Heart right ventricle (tissue), 16 donors: Measurements from ENCODE around the gene GORASP1. TPM values are rescaled to one million over a fixed set of nuclear protein-coding genes. Genes with fewer than 3 reads are reported as not detected.

ENCODE experiments used
- ATAC-seq, 8 donors: fragments of 200-7000 bp; cut with Tn5 transposase; one replicate each; pipeline ENCODE4 v1.9.1; 2020; ENCODE audit warnings: mild to moderate bottlenecking in 8 of 8, moderate library complexity in 8 of 8, moderate number of reproducible peaks in 1 of 8
- DNase-seq, 2 donors: peaks; one replicate each; pipeline ENCODE4 v3.0.0-alpha.2; 2020
- H3K27ac ChIP-seq, 10 donors: fragments of 200-600 bp; sonication (generic) in 2 of 10; one replicate each; pipeline versions ENCODE4 v1.5.0 to v1.8.0; 2020 to 2022; ENCODE audit warnings: mild to moderate bottlenecking in 3 of 10
- H3K27me3 ChIP-seq, 7 donors: fragments of 200-600 bp; one replicate each; pipeline ENCODE4 v1.8.0; 2021 to 2022; ENCODE audit warnings: mild to moderate bottlenecking in 2 of 7
- H3K36me3 ChIP-seq, 9 donors: fragments of 200-600 bp; sonication (generic) in 1 of 9; one replicate each; pipeline versions ENCODE4 v1.5.0 to v1.8.0; 2020 to 2022; ENCODE audit warnings: mild to moderate bottlenecking in 2 of 9
- H3K4me1 ChIP-seq, 9 donors: fragments of 200-600 bp; sonication (generic) in 1 of 9; one replicate each; pipeline versions ENCODE4 v1.5.0 to v1.8.0; 2020 to 2022; ENCODE audit warnings: mild to moderate bottlenecking in 4 of 9
- H3K4me3 ChIP-seq, 10 donors: fragments of 200-600 bp; sonication (generic) in 2 of 10; one replicate each; pipeline versions ENCODE4 v1.5.0 to v1.8.0; 2020 to 2022; ENCODE audit warnings: mild to moderate bottlenecking in 7 of 10, moderate library complexity in 2 of 10
- H3K9me3 ChIP-seq, 11 donors: fragments of 200-600 bp in 10 of 11; sonication (generic) in 2 of 11; one replicate each; pipeline versions ENCODE4 v1.5.0 to v1.8.0; 2013 to 2022; ENCODE audit warnings: mild to moderate bottlenecking in 2 of 11, control low read depth in 1 of 11, moderate library complexity in 1 of 11
- WGBS, 2 donors: extraction: QIAGEN DNeasy Blood & Tissue Kit; methylation state at CpG; one replicate each; pipeline ENCODE4 v1.1.7; 2013; ENCODE audit warnings: inconsistent platforms in 1 of 2; 5-methylcytosine and 5-hydroxymethylcytosine counted together
- intact Hi-C, 10 donors: fragments of 100-400 bp; cut with DNase I; formaldehyde crosslinking; loops; one replicate each; pipeline versions ENCODE4 v1.11.1 to v1.14.2; 2022
- polyA plus RNA-seq, 2 donors: library from polyadenylated mRNA; stranded (reverse); fragments of 200-250 nt; gene quantifications; one replicate each; pipeline ENCODE4 v1.2.3, GENCODE V29; 2013
- total RNA-seq, 10 donors: library from RNA; stranded (reverse); fragmentation: NEBNext Ultra II Directional in 3 of 10; extraction: Animal tissue kit (Norgen Biotek cat#: 25700) in 3 of 10; gene quantifications; one replicate each; pipeline versions ENCODE4 v1.2.1 to v1.2.4, GENCODE V29; 2021 to 2023
- TF ChIP-seq, protein P1 (sequence below), 9 donors: fragments of 200-600 bp; sonication (generic) in 2 of 9; IDR thresholded peaks; one replicate each; pipeline versions ENCODE4 v1.5.0 to v1.8.0; 2021 to 2022; ENCODE audit warnings: antibody characterized with exemption in 9 of 9, mild to moderate bottlenecking in 5 of 9, moderate library complexity in 1 of 9
- donor health status: Arrhythmogenic right ventricular cardiomyopathy.
- donor health status: ischemic (EF 13 %, LVEDD 7.1; RV severe dilation, severe dysfunction).
- donor health status: healthy with polysubstance abuse.
- donor health status: DM: no; HTN: yes; CAD: no.
- donor health status: DM: no; HTN: no; CAD: no.
- donor health status: ischemic (EF 25% LVEDD 6.9; RV normal size, moderate dysfunction).
- donor health status: ischemic (EF 25% LVEDD 5.7; RV mildly dilated, moderate dysfunction).
- donor health status: healthy.
- donor health status: DM: yes; HTN: yes; CAD: no.
- donor health status: Ischemic cardiomyopathy.
- donor health status: ischemic (EF 35%, LVEDD 5.7; RV mildly dilated, moderate dysfunction).
- donor health status: nonischemic (EF 11% LVEDD 7.7; RV severe dilation, severe dysfunction).
- donor health status: DM: yes; HTN: yes; CAD: no.
- donor health status: PGD.
- donor health status: ischemic (EF 29% LVEDD 5.4; RV normal size, mild dysfunction).
- donor health status: nonischemic (EF 23%, LVEDD 6.1; RV moderate dilation, normal function).

Gene GORASP1
- total and polyA plus RNA-seq, 12 donors: 28.4 to 54.2 (median 40.6) TPM

DNA sequence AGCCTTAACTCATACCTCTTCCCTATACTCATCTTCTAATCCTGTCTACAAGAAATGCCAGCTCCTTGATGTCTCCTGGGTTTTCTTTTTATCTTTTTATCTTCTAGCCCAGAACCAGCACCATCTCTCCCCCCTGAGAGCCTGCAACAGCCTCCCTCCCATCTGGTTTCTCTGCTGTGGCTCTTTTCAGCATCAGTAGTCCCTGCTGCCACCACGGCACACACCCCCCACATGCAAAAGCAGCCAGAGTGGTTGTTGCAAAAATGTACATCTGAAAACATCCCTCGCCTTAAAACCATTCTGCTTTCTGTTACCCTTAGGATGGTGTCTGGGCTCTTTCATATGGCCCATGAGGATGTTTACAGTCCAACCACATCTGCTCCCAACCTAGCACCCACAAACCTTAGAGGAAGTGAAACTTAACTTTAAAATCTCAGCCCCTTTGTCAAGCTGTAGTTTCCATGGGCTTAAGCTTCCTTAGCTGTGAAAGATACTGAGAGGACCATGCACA is 828 bp upstream of the GORASP1 start:
- DNase-seq (no peak), ATAC-seq (no peak)
- H3K9me3 ChIP-seq: no peaks in the 10 kb centered on the region
- H3K4me3 ChIP-seq: peak overlapping the region; percentile 71 to 100 (median 94)
- peaks cover 24 to 47% (median 43%) of the 10 kb centered on the region in 9 donors for H3K4me1 ChIP-seq
- WGBS, 2 donors: 39 to 41% methylated on average over 2 of the region's 2 CpGs
- H3K36me3 ChIP-seq: peaks cover 0 to 6% (median 0%) of the 10 kb centered on the region in 9 donors
- peak overlapping the region in 9 of 10 donors; percentile 90 to 99 (median 97) for H3K27ac ChIP-seq
- intact Hi-C loops: loop anchor here in 5 of 10 donors (5.0 to 10.0 kb wide), 5 partner anchors 74 to 277 kb away; partner anchors contain the start of gene SLC25A38 (in 1 of the 5)
- TF ChIP-seq, protein P1, sequence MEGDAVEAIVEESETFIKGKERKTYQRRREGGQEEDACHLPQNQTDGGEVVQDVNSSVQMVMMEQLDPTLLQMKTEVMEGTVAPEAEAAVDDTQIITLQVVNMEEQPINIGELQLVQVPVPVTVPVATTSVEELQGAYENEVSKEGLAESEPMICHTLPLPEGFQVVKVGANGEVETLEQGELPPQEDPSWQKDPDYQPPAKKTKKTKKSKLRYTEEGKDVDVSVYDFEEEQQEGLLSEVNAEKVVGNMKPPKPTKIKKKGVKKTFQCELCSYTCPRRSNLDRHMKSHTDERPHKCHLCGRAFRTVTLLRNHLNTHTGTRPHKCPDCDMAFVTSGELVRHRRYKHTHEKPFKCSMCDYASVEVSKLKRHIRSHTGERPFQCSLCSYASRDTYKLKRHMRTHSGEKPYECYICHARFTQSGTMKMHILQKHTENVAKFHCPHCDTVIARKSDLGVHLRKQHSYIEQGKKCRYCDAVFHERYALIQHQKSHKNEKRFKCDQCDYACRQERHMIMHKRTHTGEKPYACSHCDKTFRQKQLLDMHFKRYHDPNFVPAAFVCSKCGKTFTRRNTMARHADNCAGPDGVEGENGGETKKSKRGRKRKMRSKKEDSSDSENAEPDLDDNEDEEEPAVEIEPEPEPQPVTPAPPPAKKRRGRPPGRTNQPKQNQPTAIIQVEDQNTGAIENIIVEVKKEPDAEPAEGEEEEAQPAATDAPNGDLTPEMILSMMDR (IDR thresholded peaks at IDR 0.05): no peak
- no peaks in the 10 kb centered on the region for H3K27me3 ChIP-seq

DNA sequence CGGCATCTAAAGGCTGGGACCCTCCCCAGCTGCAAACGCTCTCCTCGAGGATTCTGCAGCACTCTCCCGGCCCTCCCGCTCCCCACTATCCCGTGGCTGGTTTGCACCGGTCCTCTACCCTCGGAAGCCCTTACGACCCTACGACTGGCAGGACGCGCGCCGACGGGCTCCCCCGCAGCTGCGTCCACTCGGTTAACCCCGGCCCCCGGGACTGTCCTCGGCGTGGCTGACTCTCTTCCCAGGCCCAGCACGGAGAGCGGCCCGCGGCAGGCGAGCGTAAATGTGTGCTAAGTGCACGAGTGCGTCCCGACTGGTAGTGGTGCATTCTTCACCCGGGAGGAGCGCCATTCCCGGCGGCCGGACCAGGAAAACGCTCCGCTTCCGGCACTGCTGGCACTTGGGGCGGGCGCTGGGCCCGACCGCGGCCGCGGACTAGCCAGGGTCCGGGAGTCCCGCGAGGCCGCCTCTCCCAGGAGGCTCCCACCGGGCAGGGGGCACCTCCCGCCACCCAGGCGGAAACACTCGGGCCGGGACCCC is 508 bp downstream of the GORASP1 start:
- Histone ChIP-seq H3K36me3 (peaks cover 0 to 13% (median 0%) of the 10 kb centered on the region in 9 donors), H3K27ac (peak overlapping the region; percentile 90 to 99 (median 96)), H3K4me1 (peaks cover 24 to 55% (median 44%) of the 10 kb centered on the region in 9 donors), H3K4me3 (peak overlapping the region; percentile 71 to 100 (median 94)), H3K27me3 (no peaks in the 10 kb centered on the region), H3K9me3 (no peaks in the 10 kb centered on the region)
- DNase-seq: peak; percentile 54 to 68
- WGBS, 2 donors: 0 to 1% methylated on average over 55 of the region's 55 CpGs
- ATAC-seq: peak; percentile 47 to 81 (median 58)
- TF ChIP-seq, protein P1 (IDR thresholded peaks at IDR 0.05): peak in 1 of 9 donors; percentile 14
- intact Hi-C loops: loop anchor here in 7 of 10 donors (2.0 to 10.0 kb wide), 6 partner anchors 72 to 278 kb away; partner anchors contain the start of gene SLC25A38 (in 1 of the 7)

DNA sequence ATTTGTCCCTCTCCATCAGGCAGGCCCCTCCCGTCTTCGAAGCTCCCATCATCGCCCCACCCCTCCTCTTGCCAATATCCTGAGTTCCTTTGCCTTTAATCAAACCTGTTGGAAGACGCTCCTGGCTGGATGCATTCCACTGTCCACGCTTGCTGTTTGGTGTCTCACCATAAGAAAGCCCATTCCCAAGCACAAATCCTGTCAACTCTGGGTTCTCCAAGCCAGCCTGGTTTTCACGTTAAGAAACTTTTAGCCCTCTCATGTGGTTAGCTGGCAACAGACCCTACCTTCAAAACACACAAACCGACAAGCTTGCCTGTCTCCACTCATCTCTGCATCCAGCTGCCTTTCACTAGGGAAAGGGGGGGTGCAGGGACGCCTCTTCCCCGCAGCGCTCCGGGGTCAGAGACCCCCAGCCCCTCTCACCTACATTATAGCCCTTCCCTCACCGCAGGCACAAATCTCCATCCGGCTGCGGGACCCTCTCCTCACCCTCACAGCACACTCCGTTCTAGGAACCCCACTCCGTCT is 1.1 kb downstream of the GORASP1 start:
- no peaks in the 10 kb centered on the region for H3K27me3 ChIP-seq
- H3K27ac ChIP-seq: peak overlapping the region in 9 of 10 donors; percentile 90 to 99 (median 97)
- intact Hi-C loops: loop anchor here in 7 of 10 donors (2.0 to 10.0 kb wide), 6 partner anchors 72 to 278 kb away; partner anchors contain the start of gene SLC25A38 (in 1 of the 7)
- DNase-seq: no peak
- 8% methylated on average over 16 of the region's 16 CpGs for WGBS, 2 donors
- TF ChIP-seq, protein P1 (IDR thresholded peaks at IDR 0.05): no peak
- no peaks in the 10 kb centered on the region for H3K9me3 ChIP-seq
- ATAC-seq: no peak
- H3K36me3 ChIP-seq: peaks cover 0 to 13% (median 0%) of the 10 kb centered on the region in 9 donors
- H3K4me1 ChIP-seq: peaks cover 24 to 61% (median 48%) of the 10 kb centered on the region in 9 donors
- H3K4me3 ChIP-seq: peak overlapping the region; percentile 71 to 100 (median 94)

DNA sequence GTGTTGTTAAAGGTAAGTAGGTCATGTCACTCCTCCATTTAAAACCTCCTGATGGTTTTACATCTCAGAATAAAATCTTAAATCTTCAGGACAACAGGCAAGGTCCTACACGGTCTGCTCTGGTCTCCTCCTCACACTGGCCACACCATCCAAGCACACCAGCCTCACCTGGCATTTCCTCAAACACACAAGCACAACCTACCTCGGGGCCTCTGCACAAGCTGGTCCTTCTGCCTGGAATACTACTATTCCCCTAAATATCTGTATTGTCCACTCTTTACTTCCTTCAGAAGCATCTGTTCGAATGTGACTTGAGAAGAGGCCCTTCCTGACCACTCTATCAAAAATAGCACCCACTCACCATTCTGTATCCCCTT is 1.8 kb downstream of the GORASP1 start:
- ATAC-seq: no peak
- Histone ChIP-seq H3K36me3 (peaks cover 0 to 13% (median 0%) of the 10 kb centered on the region in 9 donors), H3K4me1 (peaks cover 24 to 66% (median 50%) of the 10 kb centered on the region in 9 donors), H3K27ac (peak overlapping the region in 4 of 10 donors; percentile 19 to 99 (median 94)), H3K27me3 (no peaks in the 10 kb centered on the region), H3K9me3 (no peaks in the 10 kb centered on the region), H3K4me3 (peak overlapping the region in 7 of 10 donors; percentile 71 to 100 (median 95))
- TF ChIP-seq, protein P1 (IDR thresholded peaks at IDR 0.05): no peak
- WGBS, 2 donors: 65 to 80% methylated on average over 3 of the region's 3 CpGs
- no peak for DNase-seq
- intact Hi-C loops: loop anchor here in 7 of 10 donors (1.0 to 10.0 kb wide), 7 partner anchors 73 to 279 kb away; partner anchors contain the start of gene SLC25A38 (in 1 of the 7)
